Measurements from ENCODE around the gene TSTD2. TPM values are rescaled to one million over a fixed set of nuclear protein-coding genes. Genes with fewer than 3 reads are reported as not detected.

Gene TSTD2
- total RNA-seq, 1 donor from 2014 or later, result 18.6 TPM

DNA sequence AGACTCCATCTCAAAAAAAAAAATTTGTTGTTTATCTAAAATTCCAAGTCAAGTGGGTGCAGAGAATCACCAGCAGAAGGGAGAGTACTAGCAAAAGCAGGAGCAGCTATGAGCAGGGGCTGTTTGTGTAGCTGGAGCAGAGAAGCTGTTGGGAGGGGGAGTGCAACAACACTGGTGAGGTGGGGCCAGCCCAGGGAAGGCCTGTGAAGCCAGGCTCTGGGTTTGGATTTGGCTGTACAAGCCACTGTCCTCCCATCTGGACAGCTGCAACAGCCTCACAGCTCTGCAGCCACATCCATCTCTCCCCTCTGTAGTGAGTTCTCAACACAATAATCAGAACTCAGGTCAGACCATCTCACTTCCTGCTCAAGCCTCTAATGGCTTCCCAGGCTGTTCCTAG lies 72.3 kb downstream of the TSTD2 start:
- ATAC-seq, result no peak
- Histone ChIP-seq H3K36me3 (no peaks in the 10 kb centered on the region), H3K9me3 (no peaks in the 10 kb centered on the region), H3K27me3 (ENCODE audit: low read depth) (no peaks in the 10 kb centered on the region), H3K4me1 (peaks cover 44% of the 10 kb centered on the region), H3K4me3 (no peak overlapping the region), H3K27ac (no peak overlapping the region)
- TF ChIP-seq, protein P1, sequence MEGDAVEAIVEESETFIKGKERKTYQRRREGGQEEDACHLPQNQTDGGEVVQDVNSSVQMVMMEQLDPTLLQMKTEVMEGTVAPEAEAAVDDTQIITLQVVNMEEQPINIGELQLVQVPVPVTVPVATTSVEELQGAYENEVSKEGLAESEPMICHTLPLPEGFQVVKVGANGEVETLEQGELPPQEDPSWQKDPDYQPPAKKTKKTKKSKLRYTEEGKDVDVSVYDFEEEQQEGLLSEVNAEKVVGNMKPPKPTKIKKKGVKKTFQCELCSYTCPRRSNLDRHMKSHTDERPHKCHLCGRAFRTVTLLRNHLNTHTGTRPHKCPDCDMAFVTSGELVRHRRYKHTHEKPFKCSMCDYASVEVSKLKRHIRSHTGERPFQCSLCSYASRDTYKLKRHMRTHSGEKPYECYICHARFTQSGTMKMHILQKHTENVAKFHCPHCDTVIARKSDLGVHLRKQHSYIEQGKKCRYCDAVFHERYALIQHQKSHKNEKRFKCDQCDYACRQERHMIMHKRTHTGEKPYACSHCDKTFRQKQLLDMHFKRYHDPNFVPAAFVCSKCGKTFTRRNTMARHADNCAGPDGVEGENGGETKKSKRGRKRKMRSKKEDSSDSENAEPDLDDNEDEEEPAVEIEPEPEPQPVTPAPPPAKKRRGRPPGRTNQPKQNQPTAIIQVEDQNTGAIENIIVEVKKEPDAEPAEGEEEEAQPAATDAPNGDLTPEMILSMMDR (IDR thresholded peaks at IDR 0.05), result no peak
- intact Hi-C loops (cut with DNase I), result no loop called here
- DNase-seq, result no peak

DNA sequence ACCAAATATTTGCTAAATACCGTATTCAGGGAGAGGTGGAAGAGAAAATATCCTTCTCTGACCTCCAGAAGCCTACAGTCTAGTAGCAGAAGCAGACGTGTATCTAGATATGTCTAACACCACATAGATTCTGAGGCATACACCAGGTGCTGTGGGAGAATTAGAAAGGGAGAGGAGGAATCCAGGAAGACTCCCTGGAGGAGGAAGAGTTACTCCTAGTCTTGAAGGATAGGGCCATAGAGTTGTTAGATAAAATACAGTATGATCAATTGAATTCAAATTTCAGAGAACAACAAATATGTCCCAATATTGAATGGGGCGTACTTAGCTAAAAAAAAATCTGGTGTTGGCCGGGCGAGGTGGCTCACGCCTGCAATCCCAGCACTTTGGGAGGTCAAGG lies 73.0 kb downstream of the TSTD2 start:
- no peak for DNase-seq
- ATAC-seq, result no peak

DNA sequence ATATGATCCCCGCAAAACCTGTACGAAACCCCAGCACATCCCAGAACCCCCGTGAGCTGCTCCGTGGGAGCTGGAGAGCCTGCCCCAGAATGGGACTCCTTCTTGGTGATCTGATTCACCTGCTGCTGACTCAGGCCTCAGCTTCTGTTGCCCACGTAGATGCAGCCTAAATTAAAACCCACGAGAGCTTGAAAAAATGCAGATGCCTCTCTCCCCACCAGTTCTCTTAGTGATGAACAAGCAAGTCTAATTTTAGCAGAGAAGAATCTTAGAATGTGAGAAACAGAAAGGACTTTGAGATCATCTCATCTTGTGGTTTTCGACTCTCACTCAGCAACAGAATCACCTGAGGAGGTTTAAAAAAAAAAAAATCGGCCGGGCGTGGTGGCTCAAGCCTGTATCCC lies 74.1 kb downstream of the TSTD2 start:
- Histone ChIP-seq H3K9me3 (no peaks in the 10 kb centered on the region), H3K27me3 (ENCODE audit: low read depth) (no peaks in the 10 kb centered on the region), H3K4me1 (peaks cover 37% of the 10 kb centered on the region), H3K4me3 (no peak overlapping the region), H3K27ac (no peak overlapping the region), H3K36me3 (no peaks in the 10 kb centered on the region)
- no peak for DNase-seq
- ATAC-seq, result no peak
- TF ChIP-seq, protein P1 (IDR thresholded peaks at IDR 0.05), result no peak
- intact Hi-C loops (cut with DNase I), result no loop called here

More for the DNA sequence above, 73.0 kb downstream of the TSTD2 start:
- H3K9me3 ChIP-seq, result no peaks in the 10 kb centered on the region
- no peaks in the 10 kb centered on the region for H3K27me3 ChIP-seq (ENCODE audit: low read depth)
- H3K27ac ChIP-seq, result no peak overlapping the region
- TF ChIP-seq, protein P1 (IDR thresholded peaks at IDR 0.05), result no peak
- no peaks in the 10 kb centered on the region for H3K36me3 ChIP-seq
- H3K4me3 ChIP-seq, result no peak overlapping the region
- H3K4me1 ChIP-seq, result peaks cover 44% of the 10 kb centered on the region
- intact Hi-C loops (cut with DNase I), result no loop called here

DNA sequence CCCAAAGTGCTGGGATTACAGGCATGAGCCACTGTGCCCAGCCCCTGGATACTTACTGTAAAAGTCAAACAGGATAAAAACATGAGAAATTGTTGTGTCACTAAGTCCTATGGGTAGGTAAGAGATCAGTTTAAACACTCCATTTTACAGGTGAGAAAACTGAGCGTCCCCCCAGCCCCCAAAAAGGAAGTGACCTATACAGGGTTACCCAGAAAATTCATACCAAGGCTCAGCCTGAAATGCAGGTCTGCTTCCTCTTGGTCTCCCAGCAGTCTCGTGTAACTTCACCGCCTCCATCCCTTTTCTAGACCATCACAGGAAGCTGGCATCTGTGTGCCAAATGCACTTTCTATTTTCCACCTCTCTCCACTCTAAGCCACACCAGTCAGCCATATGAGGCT lies 74.5 kb downstream of the TSTD2 start:
- Histone ChIP-seq H3K27me3 (ENCODE audit: low read depth) (no peaks in the 10 kb centered on the region), H3K36me3 (peaks cover under 1% of the 10 kb centered on the region), H3K4me1 (peaks cover 32% of the 10 kb centered on the region), H3K9me3 (no peaks in the 10 kb centered on the region), H3K27ac (peak overlapping the region; percentile 79), H3K4me3 (no peak overlapping the region)
- TF ChIP-seq, protein P1 (IDR thresholded peaks at IDR 0.05), result no peak
- no peak for ATAC-seq
- no peak for DNase-seq
- intact Hi-C loops (cut with DNase I), result no loop called here

DNA sequence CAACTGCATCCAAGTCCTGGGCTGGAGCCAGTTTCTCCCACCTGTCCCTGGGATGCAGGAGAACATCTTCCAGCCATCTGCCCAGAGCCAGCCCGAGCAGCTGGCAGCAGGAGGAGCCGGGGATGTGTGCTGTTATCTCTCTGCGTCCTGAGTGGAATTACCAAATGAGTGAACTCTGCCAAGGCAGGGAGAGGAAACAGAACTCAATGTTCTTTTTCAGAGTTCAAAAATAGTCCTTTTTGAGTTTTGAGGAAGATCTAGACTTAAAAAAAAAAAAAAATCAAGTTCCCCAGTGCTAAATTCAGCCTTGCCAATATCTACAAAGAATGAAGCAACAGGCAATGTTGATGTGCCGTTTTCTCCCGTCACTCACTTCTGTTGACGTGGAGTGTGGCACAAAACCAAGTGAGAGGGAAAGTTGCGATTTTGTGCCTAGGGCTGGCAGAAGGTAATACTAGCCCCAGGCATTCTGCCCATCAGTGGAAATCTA lies 75.5 kb downstream of the TSTD2 start:
- peak; percentile 73 to 79 for ATAC-seq
- intact Hi-C loops (cut with DNase I), result no loop called here
- Histone ChIP-seq H3K9me3 (no peaks in the 10 kb centered on the region), H3K4me3 (no peak overlapping the region), H3K36me3 (peaks cover 6% of the 10 kb centered on the region), H3K27ac (peak overlapping the region; percentile 79), H3K4me1 (peaks cover 30% of the 10 kb centered on the region), H3K27me3 (ENCODE audit: low read depth) (no peaks in the 10 kb centered on the region)
- TF ChIP-seq, protein P1 (IDR thresholded peaks at IDR 0.05), result no peak
- peak; percentile 57 for DNase-seq
